BJ (cell line): ENCODE data around the gene ALMS1. TPM values are rescaled to one million over a fixed set of nuclear protein-coding genes. Genes with fewer than 3 reads are reported as not detected.
A peak's percentile ranks its signal among the peaks of the same experiment; 100 is the strongest.

Experiments
- CTCF ChIA-PET: fragments of 350-600 bp; formaldehyde crosslinking; extraction: SDS; loops from one replicate; lab custom pipeline; 2021; ENCODE audit warnings: antibody characterized with exemption, inconsistent platforms; lab: Yijun Ruan, JAX
- POLR2A ChIA-PET: fragments of 300-600 bp; sonication (Branson Sonifier 250); formaldehyde crosslinking; extraction: SDS; loops from one replicate; lab custom pipeline; 2021; ENCODE audit warnings: antibody characterized with exemption; lab: Charles Lee
- DNase-seq: peaks from one replicate; pipeline ENCODE4 v3.0.0-alpha.2; 2011; ENCODE audit warnings: low read depth
- H3K27me3 ChIP-seq: 2 replicates; pipeline ENCODE4 v1.6.0; 2011; ENCODE audit warnings: low read length; ENCODE audit not compliant: control insufficient read depth, insufficient read depth
- H3K36me3 ChIP-seq: 2 replicates; pipeline ENCODE4 v1.5.1; 2011; ENCODE audit warnings: low read length; ENCODE audit not compliant: control insufficient read depth, insufficient read depth
- H3K4me3 ChIP-seq: 2 replicates; pipeline ENCODE4 v1.5.1; 2011; ENCODE audit warnings: low read depth, mild to moderate bottlenecking, control low read depth, low read length
- CTCF ChIP-seq: IDR thresholded peaks from 2 replicates; pipeline ENCODE4 v1.5.1; 2011; ENCODE audit warnings: low read depth, mild to moderate bottlenecking, control low read depth, inconsistent platforms, low read length, moderate library complexity; ENCODE audit not compliant: insufficient read depth
- polyA minus RNA-seq: library from RNA; depleted of rRNA, polyadenylated mRNA; stranded (reverse); fragments of >200 nt; gene quantifications from 2 replicates; pipeline ENCODE4 v1.2.3, GENCODE V29; 2011; rRNA and poly(A)+ RNA removed
- polyA plus RNA-seq: library from polyadenylated mRNA; depleted of rRNA; stranded (reverse); fragments of >200 nt; gene quantifications from 2 replicates; pipeline ENCODE4 v1.2.3, GENCODE V29; 2011; rRNA removed

Gene ALMS1, protein sequence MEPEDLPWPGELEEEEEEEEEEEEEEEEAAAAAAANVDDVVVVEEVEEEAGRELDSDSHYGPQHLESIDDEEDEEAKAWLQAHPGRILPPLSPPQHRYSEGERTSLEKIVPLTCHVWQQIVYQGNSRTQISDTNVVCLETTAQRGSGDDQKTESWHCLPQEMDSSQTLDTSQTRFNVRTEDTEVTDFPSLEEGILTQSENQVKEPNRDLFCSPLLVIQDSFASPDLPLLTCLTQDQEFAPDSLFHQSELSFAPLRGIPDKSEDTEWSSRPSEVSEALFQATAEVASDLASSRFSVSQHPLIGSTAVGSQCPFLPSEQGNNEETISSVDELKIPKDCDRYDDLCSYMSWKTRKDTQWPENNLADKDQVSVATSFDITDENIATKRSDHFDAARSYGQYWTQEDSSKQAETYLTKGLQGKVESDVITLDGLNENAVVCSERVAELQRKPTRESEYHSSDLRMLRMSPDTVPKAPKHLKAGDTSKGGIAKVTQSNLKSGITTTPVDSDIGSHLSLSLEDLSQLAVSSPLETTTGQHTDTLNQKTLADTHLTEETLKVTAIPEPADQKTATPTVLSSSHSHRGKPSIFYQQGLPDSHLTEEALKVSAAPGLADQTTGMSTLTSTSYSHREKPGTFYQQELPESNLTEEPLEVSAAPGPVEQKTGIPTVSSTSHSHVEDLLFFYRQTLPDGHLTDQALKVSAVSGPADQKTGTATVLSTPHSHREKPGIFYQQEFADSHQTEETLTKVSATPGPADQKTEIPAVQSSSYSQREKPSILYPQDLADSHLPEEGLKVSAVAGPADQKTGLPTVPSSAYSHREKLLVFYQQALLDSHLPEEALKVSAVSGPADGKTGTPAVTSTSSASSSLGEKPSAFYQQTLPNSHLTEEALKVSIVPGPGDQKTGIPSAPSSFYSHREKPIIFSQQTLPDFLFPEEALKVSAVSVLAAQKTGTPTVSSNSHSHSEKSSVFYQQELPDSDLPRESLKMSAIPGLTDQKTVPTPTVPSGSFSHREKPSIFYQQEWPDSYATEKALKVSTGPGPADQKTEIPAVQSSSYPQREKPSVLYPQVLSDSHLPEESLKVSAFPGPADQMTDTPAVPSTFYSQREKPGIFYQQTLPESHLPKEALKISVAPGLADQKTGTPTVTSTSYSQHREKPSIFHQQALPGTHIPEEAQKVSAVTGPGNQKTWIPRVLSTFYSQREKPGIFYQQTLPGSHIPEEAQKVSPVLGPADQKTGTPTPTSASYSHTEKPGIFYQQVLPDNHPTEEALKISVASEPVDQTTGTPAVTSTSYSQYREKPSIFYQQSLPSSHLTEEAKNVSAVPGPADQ (N-terminal part only)
- 10.3 and 10.7 TPM in 2 replicates for polyA plus RNA-seq
- polyA minus RNA-seq: 16.6 and 18.3 TPM in 2 replicates

DNA sequence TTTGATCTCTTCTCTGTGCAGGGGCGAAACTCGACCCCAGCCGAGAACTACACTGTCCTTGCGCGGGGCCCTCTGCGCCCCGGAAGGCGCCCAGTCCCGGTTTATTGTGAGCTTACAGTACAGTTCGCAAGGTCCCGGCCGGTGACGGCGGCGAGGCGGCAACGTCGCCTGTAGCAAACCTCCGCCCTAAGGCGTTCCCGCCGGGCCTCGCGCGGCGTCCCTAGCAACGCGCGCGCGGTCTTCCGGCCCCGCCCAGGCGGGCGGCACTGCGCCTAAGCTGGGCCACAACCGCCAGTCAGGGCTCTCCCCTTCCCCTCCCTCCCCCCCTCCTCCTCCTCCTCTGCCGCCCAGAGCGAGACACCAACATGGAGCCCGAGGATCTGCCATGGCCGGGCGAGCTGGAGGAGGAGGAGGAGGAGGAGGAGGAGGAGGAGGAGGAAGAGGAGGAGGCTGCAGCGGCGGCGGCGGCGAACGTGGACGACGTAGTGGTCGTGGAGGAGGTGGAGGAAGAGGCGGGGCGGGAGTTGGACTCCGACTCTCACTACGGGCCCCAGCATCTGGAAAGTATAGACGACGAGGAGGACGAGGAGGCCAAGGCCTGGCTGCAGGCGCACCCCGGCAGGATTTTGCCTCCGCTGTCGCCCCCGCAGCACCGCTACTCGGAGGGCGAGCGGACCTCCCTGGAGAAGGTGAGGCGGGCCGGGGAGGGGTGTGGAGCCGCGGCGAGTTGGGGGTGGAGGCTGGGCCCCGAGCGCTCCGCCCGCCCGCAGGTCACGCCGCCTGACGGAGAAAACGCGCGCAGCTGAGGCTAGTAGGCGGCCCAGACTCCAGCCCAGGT lies at the start of gene ALMS1:
TSS of gene ALMS1 (plus strand) at position 333 of the 838 bp plus-strand sequence. CDS start at position 366, 33 bp downstream.
- POLR2A ChIA-PET: interaction anchor here (0.6 kb wide), 1 partner anchor 1147 kb away, joined by 10 read pairs; no protein-coding TSS in a partner anchor
- CTCF ChIA-PET: interaction anchor here (1.0 to 1.2 kb wide), 2 partner anchors 23 to 95 kb away, joined by 3 read pairs; no protein-coding TSS in a partner anchor
- DNase-seq: peak; percentile 61
- peak; percentile 38; the same call in 1 of the 2 replicates for TF ChIP-seq CTCF
- Histone ChIP-seq H3K4me3 (peak within 1 kb of the TSS; percentile 91), H3K36me3 (no peaks in the 10 kb centered on the region), H3K27me3 (peaks cover 1% of the 10 kb centered on the region; the same call in 1 of the 2 replicates)

DNA sequence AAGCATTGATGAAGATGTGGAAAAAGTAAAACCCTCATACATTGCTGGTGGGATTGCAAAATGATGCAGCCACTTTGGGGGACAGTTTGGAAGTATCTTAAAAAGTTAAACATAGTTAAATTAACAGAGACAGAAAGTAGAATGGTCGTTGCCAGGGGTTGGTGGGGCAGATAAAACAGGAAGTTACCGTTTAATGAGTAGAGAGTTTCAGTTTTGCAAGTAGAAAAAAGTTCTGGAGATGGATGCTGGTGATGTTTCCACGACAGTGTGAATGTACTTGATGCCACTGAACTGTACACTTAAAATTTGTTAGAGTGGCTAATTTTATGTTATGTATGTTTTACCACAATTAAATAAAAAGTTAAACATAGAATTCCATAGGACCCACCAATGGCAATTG lies 47.8 kb upstream of the ALMS1 start:
- DNase-seq: no peak
- ChIA-PET POLR2A (no interaction called here), CTCF (no interaction called here)
- Histone ChIP-seq H3K36me3 (no peaks in the 10 kb centered on the region), H3K4me3 (no peak overlapping the region), H3K27me3 (peaks cover 1% of the 10 kb centered on the region)
- no peak for TF ChIP-seq CTCF

DNA sequence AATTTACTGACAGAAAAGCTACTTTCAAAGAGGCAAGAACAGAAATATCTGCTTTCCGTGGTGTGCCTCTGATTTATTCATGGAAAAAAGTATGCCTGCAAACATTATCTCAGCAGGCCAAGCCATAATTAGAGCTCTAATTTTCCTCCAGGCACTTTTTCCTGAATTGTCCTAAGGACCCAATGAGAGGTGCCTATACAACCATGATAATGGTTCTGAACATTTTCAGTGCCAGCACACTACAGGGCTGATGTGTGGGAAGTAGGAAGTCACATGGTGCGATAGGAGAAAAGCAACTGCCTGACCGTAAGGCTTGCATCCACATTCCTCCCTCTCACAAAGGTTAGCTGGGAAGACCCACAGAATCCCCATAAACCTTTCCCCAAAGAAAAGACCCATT lies 46.4 kb upstream of the ALMS1 start:
- ChIA-PET CTCF (no interaction called here), POLR2A (interaction anchor here (0.6 kb wide), 1 partner anchor 594 kb away, joined by 4 read pairs; no protein-coding TSS in a partner anchor)
- DNase-seq: no peak
- Histone ChIP-seq H3K4me3 (no peak overlapping the region), H3K36me3 (no peaks in the 10 kb centered on the region), H3K27me3 (peaks cover 1% of the 10 kb centered on the region)
- TF ChIP-seq CTCF: no peak

- Histone ChIP-seq H3K27me3 (peaks cover 3% of the 10 kb centered on the region), H3K36me3 (no peaks in the 10 kb centered on the region), H3K4me3 (no peak overlapping the region)
- no peak for TF ChIP-seq CTCF
- CTCF ChIA-PET: interaction anchor here (1.3 kb wide), 1 partner anchor 29 kb away, joined by 3 read pairs; no protein-coding TSS in a partner anchor
- DNase-seq: no peak
- POLR2A ChIA-PET: no interaction called here
Measured at GRCh38 chr2:73341039-73341438, 44.6 kb upstream of the ALMS1 start.
